HuH-7.5 (cell line): ENCODE measurements around the gene NEFH.
A peak's percentile ranks its signal among the peaks of the same experiment; 100 is the strongest.
"Not testable (repeated sequence)": the region's sequence is repeated elsewhere in the genome, so short reads cannot be mapped to it uniquely, and the experiment has no call there.

ENCODE experiments used
- DNase-seq: peaks from one replicate; pipeline ENCODE4 v3.0.0; 2011; ENCODE audit warnings: low spot score

The NEFH gene

GRCh38 chr22:29479417-29480261, at the start of gene NEFH:
Gene NEFH (plus strand): TSS chr22:29480218. CDS start chr22:29480263, 45 bp downstream.
- DNase-seq: peak; percentile 40

GRCh38 chr22:29431986-29432385, 48.0 kb upstream of the NEFH start:
- no peak for DNase-seq

- no peak for DNase-seq
These were observed 46.2 kb upstream of the NEFH start for GRCh38 chr22:29433856-29434255.

- DNase-seq: no peak
These were observed 45.7 kb upstream of the NEFH start for GRCh38 chr22:29434288-29434687.

- no peak for DNase-seq
These were observed 44.5 kb upstream of the NEFH start for GRCh38 chr22:29435236-29436136.

GRCh38 chr22:29438283-29438682, 41.7 kb upstream of the NEFH start, which contains the start of gene RFPL1:
Gene RFPL1 (plus strand): TSS chr22:29438583.
- DNase-seq: not testable (repeated sequence)

GRCh38 chr22:29442976-29443375, 37.0 kb upstream of the NEFH start:
- DNase-seq: no peak

- no peak for DNase-seq
These were observed 36.6 kb upstream of the NEFH start for GRCh38 chr22:29443452-29443851.

GRCh38 chr22:29443861-29444792, 35.9 kb upstream of the NEFH start:
- no peak for DNase-seq

- DNase-seq: no peak
These were observed 34.5 kb upstream of the NEFH start for GRCh38 chr22:29445508-29445907.

GRCh38 chr22:29447906-29448305, 32.1 kb upstream of the NEFH start:
- DNase-seq: no peak

GRCh38 chr22:29449296-29449875, 30.6 kb upstream of the NEFH start:
- DNase-seq: no peak

- DNase-seq: no peak
These were observed 29.8 kb upstream of the NEFH start for GRCh38 chr22:29450222-29450621.

GRCh38 chr22:29451863-29452262, 28.2 kb upstream of the NEFH start:
- DNase-seq: no peak

- DNase-seq: no peak
These were observed 25.7 kb upstream of the NEFH start for GRCh38 chr22:29454276-29454675.

- DNase-seq: no peak
These were observed 23.8 kb upstream of the NEFH start for GRCh38 chr22:29456211-29456671.

GRCh38 chr22:29457730-29458129, 22.3 kb upstream of the NEFH start:
- DNase-seq: peak; percentile 68

- no peak for DNase-seq
These were observed 21.5 kb upstream of the NEFH start for GRCh38 chr22:29458551-29458950.

GRCh38 chr22:29459773-29460172, 20.2 kb upstream of the NEFH start:
- no peak for DNase-seq

- no peak for DNase-seq
These were observed 18.8 kb upstream of the NEFH start for GRCh38 chr22:29461263-29461662.

GRCh38 chr22:29463629-29464028, 16.4 kb upstream of the NEFH start:
- no peak for DNase-seq
